Measurements from ENCODE around the gene LILRB2. TPM values are rescaled to one million over a fixed set of nuclear protein-coding genes. Genes with fewer than 3 reads are reported as not detected.
"Not testable (repeated sequence)": the region's sequence is repeated elsewhere in the genome, so short reads cannot be mapped to it uniquely, and the experiment has no call there.

Gene LILRB2
- total RNA-seq, 1 donor from 2014 or later: not detected

- no peak for DNase-seq (ENCODE audit: low read depth)
- no peak for TF ChIP-seq CTCF (conservative IDR thresholded peaks at IDR 0.05; ENCODE audit: low read depth, low read length)
- no peak overlapping the region for H3K4me3 ChIP-seq (ENCODE audit: low read depth, low read length)
Observed at GRCh38 chr19:54287456-54287855, 6.5 kb upstream of the LILRB2 start.

GRCh38 chr19:54286283-54286682, 5.4 kb upstream of the LILRB2 start:
- not testable (repeated sequence) for H3K4me3 ChIP-seq (ENCODE audit: low read depth, low read length); DNase-seq (ENCODE audit: low read depth)

GRCh38 chr19:54285427-54286056, 4.6 kb upstream of the LILRB2 start:
- not testable (repeated sequence) for H3K4me3 ChIP-seq (ENCODE audit: low read depth, low read length); DNase-seq (ENCODE audit: low read depth)

- DNase-seq (ENCODE audit: low read depth): no peak
- no peak overlapping the region for H3K4me3 ChIP-seq (ENCODE audit: low read depth, low read length)
- TF ChIP-seq CTCF (conservative IDR thresholded peaks at IDR 0.05; ENCODE audit: low read depth, low read length): no peak
Observed at GRCh38 chr19:54282686-54283470, 2.0 kb upstream of the LILRB2 start.

GRCh38 chr19:54281729-54282075, 792 bp upstream of the LILRB2 start:
- not testable (repeated sequence) for DNase-seq (ENCODE audit: low read depth); H3K4me3 ChIP-seq (ENCODE audit: low read depth, low read length)

GRCh38 chr19:54280441-54280840, 469 bp downstream of the LILRB2 start:
- not testable (repeated sequence) for H3K4me3 ChIP-seq (ENCODE audit: low read depth, low read length); DNase-seq (ENCODE audit: low read depth)

GRCh38 chr19:54280025-54280424, 885 bp downstream of the LILRB2 start:
- not testable (repeated sequence) for H3K4me3 ChIP-seq (ENCODE audit: low read depth, low read length); DNase-seq (ENCODE audit: low read depth)

- no peak overlapping the region for H3K4me3 ChIP-seq (ENCODE audit: low read depth, low read length)
- no peak for TF ChIP-seq CTCF (conservative IDR thresholded peaks at IDR 0.05; ENCODE audit: low read depth, low read length)
Observed at GRCh38 chr19:54279406-54279962, 1.4 kb downstream of the LILRB2 start.

GRCh38 chr19:54278571-54279195, 2.2 kb downstream of the LILRB2 start:
- not testable (repeated sequence) for H3K4me3 ChIP-seq (ENCODE audit: low read depth, low read length); DNase-seq (ENCODE audit: low read depth)

More at GRCh38 chr19:54279406-54279962, 1.4 kb downstream of the LILRB2 start:
- DNase-seq (ENCODE audit: low read depth): no peak

GRCh38 chr19:54278056-54278455, 2.9 kb downstream of the LILRB2 start:
- not testable (repeated sequence) for DNase-seq (ENCODE audit: low read depth); H3K4me3 ChIP-seq (ENCODE audit: low read depth, low read length)

- not testable (repeated sequence) for DNase-seq (ENCODE audit: low read depth); H3K4me3 ChIP-seq (ENCODE audit: low read depth, low read length)
Observed at GRCh38 chr19:54277111-54277615, 3.7 kb downstream of the LILRB2 start.
